HPDE6-E6E7 (cell line): ENCODE measurements around the gene AURKAIP1.

Experiments used
- DNase-seq: peaks from one replicate; pipeline ENCODE4 v3.0.0; 2011; ENCODE audit warnings: missing footprints; ENCODE audit errors: extremely low spot score

AURKAIP1 gene

GRCh38 chr1:1361233-1361981 is 13.6 kb downstream of the AURKAIP1 start:
- DNase-seq: no peak

- no peak for DNase-seq
Measured at GRCh38 chr1:1360506-1361169, 14.4 kb downstream of the AURKAIP1 start.

- DNase-seq: no peak
Measured at GRCh38 chr1:1359664-1360468, 15.1 kb downstream of the AURKAIP1 start.

GRCh38 chr1:1359308-1359663 is 15.7 kb downstream of the AURKAIP1 start:
- DNase-seq: no peak

- DNase-seq: no peak
Measured at GRCh38 chr1:1358433-1359271, 16.4 kb downstream of the AURKAIP1 start, which contains the start of gene MXRA8. MXRA8 (minus strand) TSS chr1:1358555; CDS start chr1:1358504, 51 bp downstream.

GRCh38 chr1:1357871-1358432 is 17.1 kb downstream of the AURKAIP1 start:
- DNase-seq: no peak

- no peak for DNase-seq
Measured at GRCh38 chr1:1356796-1357401, 18.1 kb downstream of the AURKAIP1 start.

- no peak for DNase-seq
Measured at GRCh38 chr1:1356166-1356795, 18.7 kb downstream of the AURKAIP1 start.

- no peak for DNase-seq
Measured at GRCh38 chr1:1355416-1355815, 19.6 kb downstream of the AURKAIP1 start.

GRCh38 chr1:1354271-1355247 is 20.4 kb downstream of the AURKAIP1 start:
- DNase-seq: no peak

GRCh38 chr1:1353389-1354151 is 21.4 kb downstream of the AURKAIP1 start:
- DNase-seq: no peak

GRCh38 chr1:1352786-1353388 is 22.1 kb downstream of the AURKAIP1 start:
- DNase-seq: no peak

GRCh38 chr1:1351511-1352427 is 23.2 kb downstream of the AURKAIP1 start:
- DNase-seq: no peak

GRCh38 chr1:1349256-1350012 is 25.6 kb downstream of the AURKAIP1 start, which contains the start of gene DVL1:
DVL1 (minus strand) TSS chr1:1349418; CDS start chr1:1349065, 353 bp downstream.
- DNase-seq: no peak

GRCh38 chr1:1348420-1349255 is 26.4 kb downstream of the AURKAIP1 start:
- DNase-seq: no peak
